Measurements from ENCODE around the gene BCL2.
A peak's percentile ranks its signal among the peaks of the same experiment; 100 is the strongest.

The BCL2 gene

DNA sequence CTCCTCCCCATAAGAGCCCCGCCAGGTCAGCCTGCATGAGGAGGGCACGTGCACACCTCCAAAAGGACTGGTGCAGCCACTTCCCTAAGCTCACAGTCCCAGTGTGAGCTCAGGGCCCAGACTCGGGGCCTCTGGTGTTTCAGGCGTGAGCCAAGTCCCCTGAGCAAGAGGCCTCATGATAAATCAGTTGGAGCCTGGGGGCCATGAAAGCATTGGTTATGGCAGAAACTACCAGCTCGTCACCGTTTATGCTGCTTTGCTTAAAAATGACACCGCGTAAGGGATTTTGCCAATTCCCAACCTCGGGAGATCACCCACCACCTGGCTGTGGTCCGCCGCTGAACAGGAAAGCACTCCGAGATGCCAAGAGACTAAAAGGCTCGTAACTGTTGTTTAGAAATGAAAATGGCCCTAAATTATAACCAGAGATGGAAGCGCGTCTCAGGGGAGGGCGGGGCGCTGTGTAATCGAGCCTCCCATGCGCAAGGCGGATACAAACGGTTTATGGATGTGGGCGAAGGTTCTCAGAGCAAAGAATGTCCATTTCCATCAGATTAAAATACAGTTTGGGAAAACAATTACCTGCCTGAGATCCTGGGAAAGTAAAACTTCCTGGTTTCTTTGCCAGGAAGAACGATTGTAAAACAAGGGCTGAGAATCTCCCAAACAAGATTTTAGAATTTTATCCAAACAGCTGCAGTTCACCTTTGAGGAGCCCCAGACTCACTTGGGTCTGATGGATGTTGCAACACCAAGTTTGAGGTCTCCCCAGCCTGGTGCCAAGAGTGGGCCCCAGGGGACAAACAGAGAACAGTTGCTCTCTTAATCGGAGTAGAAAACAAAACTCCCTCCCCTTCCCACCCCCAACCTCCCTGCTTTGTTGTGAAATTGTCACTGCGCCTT, 141.4 kb downstream of the BCL2 start:
- peak; percentile 22 for DNase-seq

DNA sequence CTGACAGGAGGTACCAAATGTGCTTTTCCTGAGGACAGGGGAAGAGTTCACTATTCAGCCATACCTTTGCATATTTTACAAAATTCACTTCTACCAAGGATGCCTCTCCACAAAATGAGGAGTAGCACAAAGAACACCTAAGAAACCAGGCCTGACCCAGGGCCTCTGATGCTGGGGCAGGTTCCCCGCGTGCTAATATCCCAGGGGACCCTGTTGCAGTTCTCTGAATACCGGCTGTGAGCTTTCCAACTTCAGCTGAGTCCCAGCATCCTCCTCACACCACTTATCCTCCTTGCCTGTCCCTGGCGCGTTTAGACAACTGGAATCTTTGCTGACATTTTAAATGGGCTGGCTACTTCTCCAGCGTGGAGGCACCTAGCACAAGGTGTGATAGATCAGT, 142.3 kb downstream of the BCL2 start:
- DNase-seq = no peak

DNA sequence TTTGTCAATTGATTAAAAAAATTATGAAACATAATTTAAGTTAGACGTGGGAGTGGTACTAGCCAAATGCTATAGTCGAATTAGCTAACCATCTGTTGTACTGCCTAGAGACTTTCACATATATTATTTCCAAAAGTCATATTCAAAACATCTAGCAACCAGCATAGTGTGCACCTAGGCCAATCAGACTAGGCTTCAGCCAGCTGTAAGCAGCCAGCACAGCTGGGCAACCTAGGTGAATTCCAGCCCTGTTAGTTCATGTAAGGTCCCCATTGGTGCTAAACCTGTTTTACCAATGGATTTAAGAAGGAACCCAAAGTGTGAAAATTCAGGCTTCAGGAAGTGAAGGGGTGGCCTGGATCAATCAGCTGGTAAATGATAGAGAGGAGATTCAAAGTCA, 144.3 kb downstream of the BCL2 start:
- DNase-seq = no peak

DNA sequence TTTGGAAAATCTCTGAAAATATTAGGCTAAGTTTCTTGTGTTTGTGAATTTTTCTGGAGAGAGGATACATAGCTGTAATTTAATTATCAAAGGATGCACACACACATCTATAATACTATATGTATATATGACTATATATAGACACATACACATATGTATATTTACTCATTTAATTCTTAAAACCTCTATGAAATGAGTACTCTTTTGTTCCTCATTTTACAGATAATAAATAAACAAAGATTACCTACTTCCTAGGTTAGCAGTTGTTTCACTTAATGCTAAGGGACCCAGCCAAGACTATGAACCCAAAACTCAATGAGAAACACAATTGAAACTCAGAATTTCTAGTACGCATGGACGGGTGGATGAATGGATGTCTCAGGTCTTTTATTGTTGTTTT, 145.6 kb downstream of the BCL2 start:
- no peak for DNase-seq

DNA sequence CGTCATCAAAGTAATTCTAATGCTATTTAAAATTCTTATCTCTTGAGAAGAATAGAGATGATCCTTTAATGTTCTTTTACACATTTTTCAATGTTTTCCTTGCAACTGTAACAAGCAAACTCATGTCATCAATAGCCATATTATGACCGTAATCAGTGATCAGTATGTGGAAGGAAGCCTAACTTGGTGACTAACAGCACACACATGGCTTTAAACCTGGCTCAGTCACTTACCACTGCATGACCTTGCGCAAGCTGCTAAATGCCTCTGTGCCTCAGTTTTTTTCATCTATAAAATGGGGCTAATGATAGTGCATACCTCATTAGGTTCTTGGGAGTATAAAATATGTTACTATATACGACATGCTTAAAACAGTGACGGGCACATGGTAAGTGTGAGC, 149.7 kb downstream of the BCL2 start:
- DNase-seq = no peak

DNA sequence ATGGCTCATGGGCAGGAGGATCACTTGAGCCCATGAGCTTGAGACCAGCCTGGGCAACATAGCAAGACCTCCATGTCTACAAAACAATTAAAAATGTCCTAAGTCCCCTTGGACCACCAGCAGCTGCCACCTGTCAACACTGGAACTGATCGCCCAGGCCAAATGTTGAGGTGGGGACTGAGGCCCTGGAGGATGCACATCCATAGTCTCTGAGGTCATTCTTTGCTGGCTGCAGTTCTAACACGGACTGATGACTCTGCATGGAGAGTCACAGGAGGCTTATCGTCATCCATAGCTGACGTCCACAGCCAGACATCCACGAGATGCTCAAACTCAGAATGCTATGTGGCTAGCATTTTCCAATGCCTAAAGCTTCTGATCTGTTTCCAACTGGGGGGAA, 151.3 kb downstream of the BCL2 start:
- DNase-seq = no peak

DNA sequence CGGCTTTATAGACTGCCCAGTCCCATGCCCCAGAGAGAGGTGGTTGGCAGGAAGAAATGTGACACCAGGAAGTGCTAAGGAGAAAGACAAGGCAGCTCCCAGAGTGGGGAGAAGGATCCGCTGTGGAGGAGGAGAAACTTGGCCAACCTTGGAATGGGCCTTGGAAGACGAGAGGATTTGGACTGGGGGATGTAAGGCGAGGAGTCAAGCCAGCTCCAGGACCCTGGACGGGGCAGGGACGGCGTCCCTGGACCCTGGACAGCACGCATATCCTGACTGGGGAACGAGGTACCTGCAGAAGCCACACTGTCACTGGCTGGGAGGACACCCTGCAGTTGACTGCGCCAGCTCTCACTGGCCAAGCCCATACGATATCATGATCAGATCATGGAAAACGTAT, 153.4 kb downstream of the BCL2 start:
- no peak for DNase-seq

DNA sequence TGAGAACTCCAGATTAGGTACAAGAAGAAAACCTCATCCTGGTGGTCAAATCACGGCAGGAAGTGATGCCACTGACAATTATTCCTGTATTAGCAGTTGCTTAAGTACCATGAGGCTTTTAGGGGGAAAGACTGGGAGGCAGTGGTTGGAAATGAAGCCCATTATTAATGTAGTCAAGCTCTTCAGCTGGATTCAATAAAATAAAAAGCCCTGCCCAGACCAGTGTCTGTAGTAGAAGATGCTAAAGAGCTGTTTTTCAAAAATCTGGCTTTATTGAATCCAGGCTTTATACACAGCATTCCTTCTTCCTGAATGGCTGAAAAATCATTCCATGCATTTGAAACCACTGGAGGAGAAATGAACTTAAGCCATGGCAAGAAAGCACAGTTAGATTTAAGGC, 155.2 kb downstream of the BCL2 start:
- DNase-seq = no peak

DNA sequence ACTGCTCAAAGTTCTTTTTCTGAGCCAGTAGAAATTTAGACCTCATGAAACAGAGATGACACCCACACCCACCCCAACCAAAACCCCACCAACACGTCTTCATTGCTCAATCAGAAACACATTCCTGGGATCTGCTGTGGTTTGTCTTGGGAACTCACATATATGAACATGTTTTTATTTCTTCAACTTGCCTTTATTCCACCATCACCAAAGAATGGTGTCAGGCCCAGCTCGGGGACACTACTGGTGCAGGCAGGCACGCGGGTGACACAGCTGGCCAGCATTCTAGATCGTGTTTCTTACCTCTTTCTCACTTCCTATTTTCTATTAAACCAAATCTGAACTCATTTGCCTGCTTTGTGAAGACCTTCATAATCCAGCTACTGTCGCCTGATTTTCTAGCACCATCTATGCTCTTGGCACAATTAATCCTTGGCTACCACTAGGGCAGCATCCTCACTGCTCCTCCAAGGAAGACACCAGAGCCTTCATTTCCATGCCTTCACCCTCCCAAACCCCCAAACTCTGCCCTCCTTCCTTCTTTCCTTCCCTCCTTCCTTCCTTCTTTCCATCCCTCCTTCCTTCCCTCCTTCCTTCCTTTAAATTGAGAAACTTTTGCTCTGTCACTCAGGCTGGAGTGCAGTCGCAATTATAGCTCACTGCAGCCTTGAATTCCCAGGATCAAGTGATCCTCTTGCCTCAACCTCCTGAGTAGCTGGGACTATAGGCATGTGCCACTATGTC, 157.1 kb downstream of the BCL2 start:
- peak; percentile 19 for DNase-seq

DNA sequence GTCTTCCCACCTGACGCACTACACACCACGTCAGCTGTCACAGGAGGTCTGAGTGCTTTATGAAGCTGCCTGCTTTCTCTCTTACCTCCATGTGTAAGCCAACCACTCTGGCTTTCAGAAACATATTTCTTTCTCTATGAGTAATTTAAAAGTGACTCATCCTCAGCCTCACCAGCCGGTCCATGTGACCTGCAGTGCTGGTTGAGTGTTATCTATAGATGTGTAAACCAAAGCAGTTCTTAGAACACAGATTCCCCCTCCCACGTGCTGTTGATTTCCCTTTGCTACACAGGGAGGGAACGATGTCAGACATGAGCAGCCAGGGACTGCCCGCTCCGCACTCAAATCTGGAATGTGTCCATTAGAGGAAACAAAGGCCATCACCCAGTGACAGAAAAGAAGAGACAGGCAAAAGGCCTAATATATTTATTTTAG, 157.8 kb downstream of the BCL2 start:
- peak; percentile 94 for DNase-seq

DNA sequence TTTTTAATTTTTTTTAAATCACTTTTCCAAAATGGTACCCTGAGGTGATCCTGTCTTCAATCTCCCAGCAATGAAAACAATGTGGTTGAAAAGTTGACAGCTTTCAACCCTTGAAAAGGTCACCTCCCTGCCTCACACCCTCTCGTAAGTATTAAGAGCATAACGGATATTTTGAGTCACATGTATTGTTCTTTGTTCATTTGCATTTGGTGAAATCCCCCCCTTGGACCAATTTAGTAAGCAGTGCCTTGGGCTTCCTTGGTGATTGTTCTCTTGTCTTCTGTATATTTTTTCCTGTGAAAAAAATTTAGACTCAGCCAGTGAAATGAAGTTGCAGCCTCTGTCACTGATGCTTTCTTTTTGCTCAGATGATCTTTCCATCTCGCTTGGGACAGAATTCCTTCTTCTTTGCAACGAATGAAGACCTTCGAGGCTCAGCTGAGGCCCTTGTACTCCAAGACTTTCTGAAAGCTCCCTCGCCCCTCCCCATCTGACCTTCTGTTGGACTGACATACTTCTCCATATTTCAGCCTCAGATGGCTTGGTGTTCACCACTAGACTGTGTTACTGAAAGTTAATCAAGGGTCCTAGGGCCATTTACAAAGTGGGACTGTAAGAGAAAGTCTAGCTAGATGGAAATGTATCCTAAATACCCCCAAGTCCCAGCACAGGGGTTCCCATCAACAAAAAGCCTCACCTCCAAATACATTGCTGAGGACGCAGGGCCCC, 158.4 kb downstream of the BCL2 start:
- no peak for DNase-seq

DNA sequence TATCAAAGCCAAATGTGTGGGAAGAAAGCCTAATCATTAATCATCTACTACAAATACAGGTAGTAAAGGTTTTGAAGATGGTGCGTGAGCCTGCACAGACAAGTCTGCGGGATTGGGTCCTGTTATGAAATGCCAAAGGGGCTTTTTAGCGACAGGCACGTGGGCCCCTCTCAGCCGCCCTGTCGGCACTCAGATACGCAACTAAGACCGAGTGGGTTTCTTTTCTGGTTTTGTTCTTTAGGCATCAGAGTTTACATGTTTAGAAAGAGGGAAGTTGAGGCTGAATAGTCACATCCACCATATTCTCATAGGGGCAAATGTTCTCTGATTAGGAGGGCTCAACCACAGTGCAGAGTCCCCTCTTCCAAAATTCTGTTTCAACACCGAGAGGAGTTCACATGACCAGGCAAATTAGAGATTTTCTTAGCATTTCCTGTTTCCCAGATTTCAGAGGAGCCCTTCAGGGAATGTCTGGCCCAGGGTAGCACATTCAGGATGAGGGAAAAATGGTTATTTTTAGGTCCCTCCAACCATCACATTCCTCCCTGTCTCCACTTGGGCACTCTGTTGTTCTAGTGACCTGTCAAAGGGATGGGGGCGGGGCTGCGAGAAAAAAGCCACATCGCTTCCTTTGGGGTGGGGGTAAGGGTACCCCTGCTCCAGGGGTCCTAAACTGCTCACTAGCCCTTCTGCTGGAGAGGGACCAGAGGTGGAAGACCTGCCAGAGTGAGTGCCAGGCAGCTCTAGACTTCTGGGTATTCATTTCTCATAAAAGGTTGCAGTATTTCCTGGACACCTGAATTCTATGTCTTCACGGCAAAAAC, 159.2 kb downstream of the BCL2 start:
- DNase-seq = no peak

DNA sequence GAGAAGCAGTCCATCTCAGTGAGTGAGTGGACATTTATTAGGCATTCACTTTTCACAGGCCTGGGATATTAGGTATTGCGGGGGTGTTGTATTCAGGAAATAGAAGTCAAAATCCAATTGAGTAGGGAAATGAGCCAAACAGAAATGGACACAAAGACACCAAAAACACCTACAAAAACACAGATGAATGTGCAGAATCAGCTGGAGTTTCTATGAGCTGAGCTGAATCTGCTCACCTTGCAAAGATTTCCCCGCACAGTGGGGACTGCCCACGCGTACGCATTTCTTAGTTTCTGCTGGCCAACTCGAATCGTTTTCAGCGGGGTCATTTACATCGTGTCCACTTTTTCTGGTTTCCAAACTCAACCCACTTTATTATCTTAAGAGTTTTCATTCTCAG, 160.0 kb downstream of the BCL2 start:
- no peak for DNase-seq

DNA sequence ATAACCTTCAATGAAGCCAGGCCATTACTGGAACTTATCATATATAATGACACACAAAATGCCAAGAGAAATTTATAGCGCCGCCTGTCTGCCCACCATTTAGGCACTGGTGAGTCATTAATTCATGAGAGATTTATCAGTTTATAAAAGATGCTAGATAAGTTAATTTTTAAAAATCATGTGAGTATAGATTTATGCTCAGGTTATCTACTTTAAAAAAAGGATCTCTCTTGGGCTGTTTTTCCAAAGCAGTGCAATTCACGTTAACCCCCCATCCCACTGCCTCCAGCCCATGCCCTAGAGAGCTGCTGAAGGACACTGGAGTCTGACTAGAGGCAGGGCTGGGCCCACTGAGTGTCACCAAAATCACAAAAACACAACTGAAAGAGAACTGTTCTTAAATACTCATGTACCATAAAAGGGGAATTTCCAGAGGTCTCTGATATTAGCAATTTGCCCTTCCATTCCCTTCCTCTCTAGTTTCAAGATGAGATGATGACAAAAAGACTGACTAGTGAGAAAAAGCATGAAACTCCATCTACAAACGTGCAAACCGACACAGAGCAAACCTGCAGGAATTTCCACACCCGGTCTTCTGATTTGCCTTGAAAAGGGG, 160.8 kb downstream of the BCL2 start:
- no peak for DNase-seq

DNA sequence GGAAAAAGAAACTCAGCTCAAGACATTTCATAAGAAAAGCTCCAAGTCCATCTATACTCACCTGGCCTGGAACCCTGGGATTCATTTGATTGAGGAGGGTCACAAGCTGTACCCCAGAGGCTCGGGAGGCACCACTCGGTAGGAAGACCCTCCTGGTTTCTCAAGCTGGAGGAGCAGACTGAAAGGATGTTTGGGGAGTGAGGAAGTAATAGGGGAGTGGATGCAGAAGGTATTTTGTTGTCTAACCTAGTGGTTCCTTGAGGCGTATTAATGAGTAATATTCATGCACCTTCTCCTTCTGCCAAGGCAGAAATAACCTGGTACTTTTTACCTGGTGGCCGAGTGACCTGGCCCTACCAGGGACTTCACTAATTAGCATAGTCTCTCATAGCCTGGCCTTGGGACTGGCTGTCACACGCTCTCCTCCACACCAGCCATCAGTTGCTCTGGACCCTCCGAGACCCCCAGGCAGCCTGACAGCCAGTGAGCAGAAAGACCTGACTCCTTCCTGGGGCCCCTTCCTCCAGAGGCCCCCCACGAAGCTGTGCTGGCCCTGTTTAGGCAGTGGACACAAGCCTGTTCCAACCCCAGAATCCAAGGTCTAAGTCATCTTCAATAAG, 161.4 kb downstream of the BCL2 start:
- no peak for DNase-seq

DNA sequence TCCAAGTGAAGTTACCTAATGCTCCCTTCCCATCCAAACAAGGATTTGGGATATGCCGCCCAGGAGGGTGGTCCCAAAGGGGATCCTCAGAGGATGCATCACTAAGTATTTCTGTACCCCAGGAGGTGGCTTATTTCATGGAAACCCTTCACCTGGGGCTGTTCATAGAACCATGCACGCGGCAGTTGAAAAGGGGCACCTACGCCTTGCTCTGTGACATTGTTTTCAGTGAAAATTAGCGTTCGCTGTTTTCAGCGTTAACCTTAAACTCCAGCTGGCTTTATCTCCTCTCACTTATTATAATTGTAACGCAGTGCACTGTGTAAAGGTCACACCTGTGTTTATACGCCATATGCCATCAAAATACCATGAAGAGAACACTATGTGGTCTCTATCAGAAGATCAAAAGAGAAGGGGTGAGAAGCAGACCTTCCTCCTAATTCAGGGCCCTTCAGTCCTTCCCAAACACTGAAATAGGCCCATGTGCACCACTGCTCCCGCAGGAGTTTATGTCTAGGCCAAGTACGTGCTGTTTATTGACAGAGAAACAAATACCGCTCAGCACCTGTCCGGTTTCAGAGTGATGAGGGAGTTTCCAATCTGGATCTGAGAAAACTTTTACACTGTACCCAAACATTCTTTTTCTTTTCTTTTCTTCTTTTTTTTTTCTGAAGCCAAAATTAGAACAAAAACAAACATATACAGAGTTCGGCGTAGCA, 162.1 kb downstream of the BCL2 start:
- no peak for DNase-seq

DNA sequence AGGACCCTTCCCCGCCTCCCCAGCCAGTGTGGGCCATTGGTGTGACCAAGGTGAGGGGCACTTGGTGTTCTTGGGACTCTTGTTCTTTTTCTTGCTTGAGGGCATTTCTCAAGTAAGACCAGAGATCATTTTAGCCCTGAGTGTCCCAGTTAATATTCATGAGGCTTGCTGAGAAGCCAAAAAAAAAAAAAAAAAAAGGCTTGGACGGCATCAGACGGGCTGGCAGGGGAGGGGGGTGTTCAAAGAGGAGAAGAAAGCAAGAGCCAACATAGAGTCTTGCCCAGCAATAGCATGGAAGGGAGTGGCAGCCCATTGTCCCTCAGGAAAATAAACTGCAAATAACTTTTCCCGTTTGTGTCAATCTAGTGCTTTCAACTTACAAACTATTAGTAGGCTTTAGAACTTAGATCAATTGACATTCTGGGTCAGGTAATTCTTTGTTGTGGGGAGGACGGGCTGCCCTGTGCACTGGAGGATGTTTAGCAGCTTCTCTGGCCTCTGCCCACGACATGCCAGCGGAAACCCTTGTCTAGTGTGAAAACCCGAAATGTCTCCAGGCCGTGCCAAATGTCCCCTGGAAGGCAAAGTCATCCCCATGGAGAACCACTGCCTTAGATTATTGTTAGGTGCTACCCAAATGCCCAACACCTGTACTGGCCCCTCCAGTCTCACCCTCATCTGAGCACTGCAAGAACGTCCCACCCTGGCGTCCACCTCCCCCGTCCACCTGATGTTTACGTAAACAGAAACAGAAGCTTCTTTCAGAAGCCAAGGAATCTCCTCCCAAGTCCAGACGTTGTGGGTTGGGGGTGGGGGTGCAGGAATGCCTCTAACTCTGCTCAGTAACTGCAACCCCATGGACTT, 163.4 kb downstream of the BCL2 start:
- no peak for DNase-seq

DNA sequence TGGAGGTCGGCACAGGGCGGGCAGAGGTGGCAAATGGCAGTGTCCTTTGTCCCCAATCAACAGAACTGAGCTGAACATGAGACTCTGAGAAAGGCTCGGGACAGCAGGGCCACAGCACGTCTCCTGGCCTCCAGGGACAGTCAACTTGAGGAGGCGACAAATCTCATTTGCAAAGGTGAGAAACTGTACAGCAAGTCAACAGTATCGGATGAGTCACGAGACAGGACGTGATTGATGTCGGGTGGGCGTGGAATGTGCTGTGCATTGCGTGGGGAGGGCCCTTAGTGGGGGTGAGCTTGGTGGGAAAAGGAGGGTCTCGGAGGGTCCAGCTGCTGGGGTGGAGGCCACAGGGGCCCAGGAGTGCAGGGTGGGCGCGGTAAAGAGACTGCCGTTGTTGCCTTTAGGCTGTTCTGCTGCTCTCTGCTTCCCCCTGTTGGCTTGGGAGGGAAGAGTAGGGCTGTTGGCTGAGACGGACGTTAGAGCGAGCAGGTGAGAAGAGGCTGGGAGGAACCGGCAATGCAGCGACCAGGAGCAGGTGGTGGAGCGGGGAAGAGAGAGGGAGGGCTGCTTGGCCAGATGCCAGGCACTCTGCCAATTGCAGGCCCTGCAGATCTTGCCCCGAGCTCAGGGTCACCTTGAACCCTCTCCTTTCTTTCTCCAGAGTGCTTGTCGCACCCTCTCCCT, 164.3 kb downstream of the BCL2 start:
- peak; percentile 77 for DNase-seq

Measured in OCI-M1 (cell line).